NCI-H1694 treated with DMSO at 0.1 percent for 48 hours (cell line): Measurements from ENCODE around the gene FXYD2.

Source experiments
- DNase-seq: peaks from one replicate; lab custom pipeline; 2025; lab: John Stamatoyannopoulos, UW

FXYD2 gene

GRCh38 chr11:117835576-117835975 lies 11.0 kb upstream of the FXYD2 start:
- no peak for DNase-seq

DNA sequence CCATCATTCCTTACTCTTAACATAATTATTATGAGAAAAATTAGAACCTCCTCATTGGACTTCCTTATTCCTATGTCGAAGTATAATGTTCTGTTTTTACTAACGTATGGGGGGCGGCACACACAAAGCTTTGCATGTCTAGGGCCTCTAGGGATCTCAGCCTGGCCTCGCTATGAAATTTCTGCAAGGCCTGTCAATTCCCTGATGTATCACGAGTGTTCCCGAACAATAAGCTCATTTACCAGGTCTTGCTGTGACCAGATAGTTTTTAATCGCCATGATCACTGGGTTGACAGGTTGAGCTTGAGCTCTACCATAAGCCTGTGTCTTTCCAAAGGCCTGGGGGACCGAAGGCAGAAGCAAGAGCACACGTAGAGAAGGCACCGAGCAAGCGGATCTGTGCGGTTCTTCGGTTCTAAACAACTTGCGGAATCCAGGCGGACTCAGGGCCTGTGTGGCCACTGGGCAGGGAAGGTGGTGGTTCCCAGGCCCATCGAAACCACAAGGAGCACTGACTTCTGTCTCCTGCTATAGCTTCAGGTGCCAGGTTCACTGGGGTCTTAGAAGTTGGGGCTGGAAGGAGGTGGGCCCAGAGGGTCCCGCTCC lies 10.4 kb upstream of the FXYD2 start:
- DNase-seq, result no peak

GRCh38 chr11:117834068-117834810 lies 9.7 kb upstream of the FXYD2 start:
- no peak for DNase-seq

- DNase-seq, result no peak
These were observed 8.9 kb upstream of the FXYD2 start for GRCh38 chr11:117833401-117833891.

DNA sequence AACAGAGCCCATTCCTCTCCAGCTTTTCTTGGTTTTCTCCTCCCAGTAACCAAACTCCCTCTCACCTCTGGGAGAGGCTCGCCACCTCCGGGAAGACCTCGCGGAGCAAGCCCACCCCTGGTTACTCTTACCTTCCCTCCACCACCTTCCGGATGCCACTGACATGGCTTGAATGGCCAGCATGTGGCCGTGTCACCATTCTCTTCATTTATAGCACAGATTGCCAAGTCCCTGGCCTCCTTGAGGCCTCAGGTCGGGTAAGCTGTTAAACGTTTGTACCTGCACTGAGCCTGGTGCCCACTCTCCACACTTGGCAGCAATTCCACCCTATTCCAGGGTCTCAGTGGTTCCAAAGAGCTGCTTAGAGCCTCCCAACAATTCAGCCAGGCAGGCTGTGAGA lies 8.0 kb upstream of the FXYD2 start:
- DNase-seq, result no peak

GRCh38 chr11:117831661-117832415 lies 7.3 kb upstream of the FXYD2 start:
- DNase-seq, result no peak

- DNase-seq, result no peak
These were observed 6.3 kb upstream of the FXYD2 start for GRCh38 chr11:117830674-117831351.

DNA sequence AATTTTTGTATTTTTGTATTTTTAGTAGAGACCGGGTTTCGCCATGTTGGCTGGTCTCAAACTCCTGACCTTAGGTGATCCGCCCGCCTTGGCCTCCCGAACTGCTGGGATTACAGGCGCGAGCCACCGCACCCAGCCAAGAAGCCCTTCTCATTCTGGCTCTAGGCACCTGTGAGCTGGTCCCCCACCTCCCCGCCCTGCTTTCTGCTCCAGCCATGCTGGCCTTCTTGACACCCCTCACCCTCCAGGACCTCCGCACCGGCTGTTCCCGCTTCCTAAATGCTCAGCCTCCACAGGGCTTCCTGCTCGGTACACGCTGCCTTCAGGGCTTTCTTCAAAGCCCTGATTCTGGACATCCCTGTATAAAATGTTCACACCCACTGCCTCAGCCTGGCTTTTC lies 5.5 kb upstream of the FXYD2 start:
- no peak for DNase-seq

GRCh38 chr11:117829369-117829725 lies 4.8 kb upstream of the FXYD2 start:
- DNase-seq, result no peak

- no peak for DNase-seq
These were observed 4.2 kb upstream of the FXYD2 start for GRCh38 chr11:117828611-117829368.

- DNase-seq, result no peak
These were observed 3.3 kb upstream of the FXYD2 start for GRCh38 chr11:117827521-117828511.

DNA sequence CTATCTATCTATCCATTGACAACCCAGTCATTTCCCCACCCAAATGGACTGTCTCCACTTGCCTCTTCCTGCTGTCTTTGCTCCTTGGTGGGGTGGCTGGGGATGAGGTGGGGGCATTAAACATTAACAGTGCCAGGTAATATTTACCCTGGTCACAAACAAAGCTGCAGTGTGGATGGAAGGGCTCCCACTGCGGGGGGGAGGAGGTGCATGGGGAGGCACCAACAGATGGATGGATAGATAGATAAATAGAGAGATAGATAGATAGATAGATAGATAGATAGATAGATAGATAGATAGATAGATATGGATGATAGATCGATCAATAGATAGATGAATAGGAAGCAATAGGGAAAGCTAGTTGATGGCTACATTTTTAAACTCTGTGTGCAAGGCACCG lies 2.3 kb upstream of the FXYD2 start:
- DNase-seq, result no peak

GRCh38 chr11:117826190-117826570 lies 1.6 kb upstream of the FXYD2 start:
- DNase-seq, result no peak

DNA sequence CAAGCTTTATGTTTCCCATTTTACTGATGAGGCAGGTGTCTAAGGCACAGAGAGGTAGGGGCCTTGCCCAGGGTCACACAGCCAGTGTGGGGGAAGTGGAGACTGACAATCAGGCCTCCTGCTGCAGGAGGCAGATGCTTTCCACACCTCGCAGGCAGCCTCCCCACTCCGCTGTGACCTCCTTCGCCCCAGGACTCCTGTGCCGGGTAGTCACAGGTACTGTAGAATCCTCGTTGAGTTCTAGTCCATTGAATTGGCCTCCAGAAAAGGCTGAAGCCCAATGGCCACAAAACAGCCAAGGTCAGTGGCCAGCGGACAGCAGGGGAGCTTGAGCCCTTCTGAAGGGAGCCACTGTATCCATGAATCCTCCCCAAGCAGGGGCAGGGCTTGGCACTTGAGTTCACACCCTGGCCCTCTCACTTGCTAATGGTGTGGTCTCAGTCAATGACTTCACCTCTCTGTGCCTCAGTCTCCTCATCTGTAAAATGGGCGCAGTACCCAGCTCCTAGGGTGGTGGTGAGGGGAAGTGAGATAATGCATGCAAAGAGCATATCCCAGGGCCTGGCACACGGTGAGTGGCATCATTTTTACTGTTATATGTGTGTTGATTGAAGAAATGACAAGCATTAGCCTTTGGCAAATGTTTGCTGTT lies 1.1 kb upstream of the FXYD2 start:
- no peak for DNase-seq

- no peak for DNase-seq
These were observed 561 bp downstream of the FXYD2 start for GRCh38 chr11:117823946-117824420.

GRCh38 chr11:117823294-117823945 lies 1.1 kb downstream of the FXYD2 start:
- no peak for DNase-seq

GRCh38 chr11:117822074-117823033 lies 2.2 kb downstream of the FXYD2 start:
- DNase-seq, result no peak

- no peak for DNase-seq
These were observed 3.1 kb downstream of the FXYD2 start for GRCh38 chr11:117821431-117821830.
